Central memory CD8-positive, alpha-beta T cell (primary cell): ENCODE results near the gene CACNA2D1.
A peak's percentile ranks its signal among the peaks of the same experiment; 100 is the strongest.

Experiments
- ATAC-seq: fragments of 150-1000 bp; cut with Tn5 transposase; replicated peaks from 2 replicates; pipeline ENCODE4 v1.10.0; 2022; ENCODE audit warnings: mild to moderate bottlenecking, moderate FRiP score, moderate number of reproducible peaks; ENCODE audit not compliant: poor library complexity, severe bottlenecking; ENCODE audit errors: extremely low read depth
- DNase-seq, 2 donors: peaks; one replicate each; pipeline ENCODE4 v3.0.0; 2021; ENCODE audit warnings: low spot score in 2 of 2
- H3K27ac Mint-ChIP-seq: one replicate; pipeline ENCODE4 v1.8.0; 2022; ENCODE audit warnings: low read depth, mild to moderate bottlenecking, moderate library complexity, mixed read lengths
- H3K27me3 Mint-ChIP-seq: one replicate; pipeline ENCODE4 v1.8.0; 2022; ENCODE audit warnings: mixed read lengths
- H3K36me3 Mint-ChIP-seq: one replicate; pipeline ENCODE4 v1.8.0; 2022; ENCODE audit warnings: mild to moderate bottlenecking, moderate library complexity, mixed read lengths; ENCODE audit not compliant: insufficient read depth
- H3K4me1 Mint-ChIP-seq: one replicate; pipeline ENCODE4 v1.8.0; 2022; ENCODE audit warnings: mixed read lengths
- H3K4me3 Mint-ChIP-seq: one replicate; pipeline ENCODE4 v1.8.0; 2022; ENCODE audit warnings: mild to moderate bottlenecking, moderate library complexity, mixed read lengths
- H3K9me3 Mint-ChIP-seq: one replicate; pipeline ENCODE4 v1.8.0; 2022; ENCODE audit warnings: mixed read lengths

CACNA2D1 gene

GRCh38 chr7:82443547-82444219 is at the start of gene CACNA2D1:
Gene CACNA2D1, minus strand, starts transcription at chr7:82443777.
- H3K4me3 Mint-ChIP-seq: peak within 1 kb of the TSS; percentile 29
- H3K36me3 Mint-ChIP-seq: peaks cover 3% of the 10 kb centered on the region
- DNase-seq: no peak
- H3K27me3 Mint-ChIP-seq: peaks cover 29% of the 10 kb centered on the region
- H3K27ac Mint-ChIP-seq: no peak within 1 kb of the TSS
- no peak for ATAC-seq
- H3K4me1 Mint-ChIP-seq: no peaks in the 10 kb centered on the region
- H3K9me3 Mint-ChIP-seq: peaks cover 5% of the 10 kb centered on the region

DNA sequence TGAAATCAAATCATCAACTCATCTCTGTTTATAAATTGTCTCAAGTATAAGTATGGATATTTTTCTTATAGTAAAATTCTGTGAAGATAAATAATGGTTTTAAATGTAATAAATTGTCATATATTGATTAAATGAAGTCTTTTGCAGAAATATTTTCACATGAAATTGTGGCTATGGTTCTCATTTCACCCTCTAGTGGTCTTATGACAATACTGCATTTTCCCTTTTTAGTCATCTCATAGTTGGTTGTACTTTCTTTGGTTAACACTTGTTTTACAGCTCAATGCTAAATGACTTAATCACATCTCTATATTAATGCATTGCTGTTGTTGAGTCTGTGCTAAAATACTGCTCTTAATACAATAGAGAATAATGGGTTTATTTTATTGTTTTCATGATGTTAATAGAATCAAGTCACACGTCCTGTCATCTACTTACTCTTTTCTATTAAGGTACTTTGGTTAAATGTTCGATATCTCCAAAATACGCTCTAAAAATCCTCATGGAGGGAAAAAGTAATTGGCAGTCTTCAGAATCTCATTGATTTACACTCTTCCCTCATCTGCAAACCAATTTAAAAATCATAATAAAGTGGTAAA is 38.0 kb upstream of the CACNA2D1 start:
- ATAC-seq: no peak
- Mint-ChIP-seq H3K4me3 (no peak overlapping the region), H3K9me3 (peaks cover 6% of the 10 kb centered on the region), H3K27me3 (no peaks in the 10 kb centered on the region), H3K4me1 (no peaks in the 10 kb centered on the region), H3K36me3 (no peaks in the 10 kb centered on the region), H3K27ac (no peak overlapping the region)
- DNase-seq: no peak

- peaks cover 5% of the 10 kb centered on the region for H3K9me3 Mint-ChIP-seq
- no peaks in the 10 kb centered on the region for H3K36me3 Mint-ChIP-seq
- no peak for DNase-seq
- no peaks in the 10 kb centered on the region for H3K4me1 Mint-ChIP-seq
- ATAC-seq: no peak
- H3K4me3 Mint-ChIP-seq: no peak overlapping the region
- no peak overlapping the region for H3K27ac Mint-ChIP-seq
- no peaks in the 10 kb centered on the region for H3K27me3 Mint-ChIP-seq
These were observed 34.3 kb upstream of the CACNA2D1 start for GRCh38 chr7:82477733-82478515.

DNA sequence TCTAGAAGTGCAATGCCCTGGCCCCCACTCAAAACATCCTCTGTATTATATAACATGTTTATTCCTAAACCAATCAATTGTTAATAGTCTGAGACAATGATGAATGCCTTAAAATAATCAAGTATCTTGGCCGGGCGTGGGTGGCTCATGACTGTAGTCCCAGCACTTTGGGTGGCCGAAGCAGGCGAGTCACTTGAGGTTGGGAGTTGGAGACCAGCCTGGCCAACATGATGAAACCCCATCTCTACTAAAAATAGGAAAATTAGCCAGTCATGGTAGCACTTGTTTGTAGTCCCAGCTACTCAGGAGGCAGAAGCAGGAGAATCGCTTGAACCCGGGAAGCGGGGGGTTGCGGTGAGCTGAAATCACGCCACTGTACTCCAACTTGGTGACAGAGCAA is 29.4 kb upstream of the CACNA2D1 start:
- Mint-ChIP-seq H3K4me3 (no peak overlapping the region), H3K36me3 (no peaks in the 10 kb centered on the region), H3K27me3 (no peaks in the 10 kb centered on the region), H3K4me1 (no peaks in the 10 kb centered on the region), H3K27ac (no peak overlapping the region), H3K9me3 (peaks cover 12% of the 10 kb centered on the region)
- ATAC-seq (no peak), DNase-seq (no peak)

- Mint-ChIP-seq H3K4me3 (no peak overlapping the region), H3K27me3 (no peaks in the 10 kb centered on the region), H3K27ac (no peak overlapping the region), H3K36me3 (no peaks in the 10 kb centered on the region), H3K4me1 (no peaks in the 10 kb centered on the region), H3K9me3 (peaks cover 17% of the 10 kb centered on the region)
- no peak for ATAC-seq
- no peak for DNase-seq
These were observed 27.9 kb upstream of the CACNA2D1 start for GRCh38 chr7:82471351-82472020.

- H3K4me3 Mint-ChIP-seq: no peak overlapping the region
- H3K4me1 Mint-ChIP-seq: no peaks in the 10 kb centered on the region
- no peaks in the 10 kb centered on the region for H3K36me3 Mint-ChIP-seq
- peaks cover 17% of the 10 kb centered on the region for H3K9me3 Mint-ChIP-seq
- ATAC-seq: no peak
- no peaks in the 10 kb centered on the region for H3K27me3 Mint-ChIP-seq
- no peak overlapping the region for H3K27ac Mint-ChIP-seq
- no peak for DNase-seq
These were observed 25.6 kb upstream of the CACNA2D1 start for GRCh38 chr7:82469207-82469606.

- ATAC-seq (no peak), DNase-seq (no peak)
- Mint-ChIP-seq H3K36me3 (no peaks in the 10 kb centered on the region), H3K27ac (no peak overlapping the region), H3K9me3 (peaks cover 15% of the 10 kb centered on the region), H3K4me3 (no peak overlapping the region), H3K4me1 (no peaks in the 10 kb centered on the region), H3K27me3 (no peaks in the 10 kb centered on the region)
These were observed 24.9 kb upstream of the CACNA2D1 start for GRCh38 chr7:82468435-82468834.

GRCh38 chr7:82467020-82467419 is 23.4 kb upstream of the CACNA2D1 start:
- H3K27me3 Mint-ChIP-seq: no peaks in the 10 kb centered on the region
- DNase-seq (no peak), ATAC-seq (no peak)
- H3K9me3 Mint-ChIP-seq: peaks cover 18% of the 10 kb centered on the region
- H3K4me1 Mint-ChIP-seq: no peaks in the 10 kb centered on the region
- H3K36me3 Mint-ChIP-seq: no peaks in the 10 kb centered on the region
- H3K27ac Mint-ChIP-seq: no peak overlapping the region
- H3K4me3 Mint-ChIP-seq: no peak overlapping the region

- Mint-ChIP-seq H3K4me3 (no peak overlapping the region), H3K36me3 (no peaks in the 10 kb centered on the region), H3K9me3 (peaks cover 16% of the 10 kb centered on the region), H3K27ac (no peak overlapping the region), H3K27me3 (no peaks in the 10 kb centered on the region), H3K4me1 (no peaks in the 10 kb centered on the region)
- no peak for DNase-seq
- no peak for ATAC-seq
These were observed 20.8 kb upstream of the CACNA2D1 start for GRCh38 chr7:82464372-82464771.

DNA sequence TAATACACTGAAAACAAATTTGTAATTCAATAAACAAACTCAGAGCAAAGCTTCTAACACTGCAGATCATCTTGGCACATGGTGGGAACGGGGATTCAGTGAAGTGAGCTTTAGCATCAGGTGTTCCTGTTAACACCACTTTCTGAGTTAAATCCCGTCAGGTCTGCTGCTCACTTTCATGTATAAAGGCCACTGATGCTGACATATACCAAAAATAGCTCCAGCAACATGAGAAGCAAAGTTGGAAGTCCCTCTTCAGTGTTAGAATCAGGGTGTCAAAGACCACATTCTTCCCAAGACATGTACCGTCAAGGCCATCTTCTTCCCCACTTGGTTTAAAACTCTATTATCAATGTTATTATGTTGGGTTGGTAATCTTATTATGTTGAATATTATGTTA is 11.7 kb upstream of the CACNA2D1 start:
- ATAC-seq (no peak), DNase-seq (no peak)
- Mint-ChIP-seq H3K9me3 (peaks cover 7% of the 10 kb centered on the region), H3K4me3 (no peak overlapping the region), H3K4me1 (no peaks in the 10 kb centered on the region), H3K27ac (no peak overlapping the region), H3K36me3 (no peaks in the 10 kb centered on the region), H3K27me3 (no peaks in the 10 kb centered on the region)

DNA sequence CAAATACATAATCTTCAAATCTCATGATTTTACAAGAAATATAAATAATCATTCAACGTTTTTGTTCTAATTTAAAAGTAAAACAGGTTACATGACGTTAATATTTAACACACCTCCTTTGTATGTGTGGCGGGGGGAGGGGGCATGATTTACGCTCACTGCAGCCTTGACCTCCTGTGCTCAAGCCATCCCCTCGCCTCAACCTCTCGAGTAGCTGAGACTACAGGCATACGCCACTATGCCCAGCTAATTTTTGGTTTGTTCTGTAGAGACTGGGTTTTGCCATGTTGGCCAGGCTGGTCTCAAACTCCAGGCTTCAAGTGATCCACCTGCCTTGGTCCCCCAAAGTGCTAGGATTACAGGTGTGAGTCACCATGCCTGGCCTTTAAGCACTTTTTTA is 7.2 kb upstream of the CACNA2D1 start:
- Mint-ChIP-seq H3K4me3 (no peak overlapping the region), H3K9me3 (peaks cover 5% of the 10 kb centered on the region), H3K36me3 (no peaks in the 10 kb centered on the region), H3K27me3 (no peaks in the 10 kb centered on the region), H3K4me1 (no peaks in the 10 kb centered on the region), H3K27ac (no peak overlapping the region)
- no peak for DNase-seq
- ATAC-seq: no peak

DNA sequence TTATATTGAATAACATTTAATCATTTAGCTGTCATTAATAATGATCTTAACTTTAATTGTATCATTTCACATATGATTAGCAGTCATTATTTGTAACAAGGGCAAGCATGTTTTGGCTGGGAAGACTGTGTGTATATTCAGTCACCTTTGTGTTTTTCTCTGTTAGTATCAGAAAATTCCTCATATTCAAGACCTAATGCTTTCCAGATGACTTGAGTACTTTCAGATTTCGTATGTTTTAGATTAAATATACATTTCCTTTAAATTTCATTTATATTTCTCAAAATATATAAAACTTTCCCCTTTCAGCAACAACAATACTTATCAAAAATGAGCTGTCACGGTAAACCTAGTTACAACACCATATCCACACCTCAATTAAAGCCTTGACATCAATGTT is 6.3 kb upstream of the CACNA2D1 start:
- Mint-ChIP-seq H3K4me1 (no peaks in the 10 kb centered on the region), H3K27me3 (peaks cover 8% of the 10 kb centered on the region), H3K27ac (no peak overlapping the region), H3K9me3 (peaks cover 5% of the 10 kb centered on the region), H3K4me3 (no peak overlapping the region), H3K36me3 (no peaks in the 10 kb centered on the region)
- ATAC-seq (no peak), DNase-seq (no peak)
